Peyer's patch (tissue), 4 donors: ENCODE measurements around the gene LYPLA2.

Experiments
- CTCF ChIP-seq, 6 experiments: fragments of 450-650 bp in 4 of 6; fragments of 200-600 bp in 2 of 6; sonication (generic) in 1 of 6; IDR thresholded peaks; one replicate each; pipeline ENCODE4 v1.5.1; 2017 to 2019; ENCODE audit warnings: antibody characterized with exemption in 6 of 6, mild to moderate bottlenecking in 3 of 6, moderate library complexity in 1 of 6
- POLR2A ChIP-seq, 2 donors: fragments of 450-650 bp; IDR thresholded peaks; one replicate each; pipeline ENCODE4 v1.5.1; 2017; ENCODE audit warnings: antibody characterized with exemption in 2 of 2, mild to moderate bottlenecking in 2 of 2, moderate library complexity in 2 of 2

GRCh38 chr1:23748016-23748415 lies 42.9 kb upstream of the LYPLA2 start:
- no peak for TF ChIP-seq POLR2A (IDR thresholded peaks at IDR 0.05)
- no peak for TF ChIP-seq CTCF (IDR thresholded peaks at IDR 0.05)
